Naive thymus-derived CD8-positive, alpha-beta T cell (primary cell): Measurements from ENCODE around the gene CERS1. TPM values are rescaled to one million over a fixed set of nuclear protein-coding genes. Genes with fewer than 3 reads are reported as not detected.

ENCODE experiments used
- ATAC-seq, 2 donors: fragments of 150-1000 bp; cut with Tn5 transposase in 1 of 2; sonication (Bioruptor Pico), chemical (Tn5 transposase) in 1 of 2; 1 replicate in 1 of 2; 2 replicates in 1 of 2; pipeline ENCODE4 v1.10.0; 2021; ENCODE audit warnings: mild to moderate bottlenecking in 2 of 2, moderate library complexity in 2 of 2
- POLR2A ChIA-PET: fragments of 350-600 bp; sonication (Branson Sonifier 250); formaldehyde crosslinking; loops from one replicate; lab custom pipeline; 2021; ENCODE audit warnings: antibody characterized with exemption; lab: Charles Lee
- DNase-seq, 10 donors: peaks; one replicate each; pipeline versions ENCODE4 v3.0.0 to v3.0.0-alpha.2; 2020 to 2022
- H3K27ac Mint-ChIP-seq, 10 donors: one replicate each; pipeline ENCODE4 v1.8.0; 2020 to 2022; ENCODE audit warnings: mild to moderate bottlenecking in 10 of 10, mixed read lengths in 10 of 10, moderate library complexity in 4 of 10, inconsistent platforms in 1 of 10
- H3K27me3 Mint-ChIP-seq, 5 donors: one replicate each; pipeline ENCODE4 v1.8.0; 2021 to 2022; ENCODE audit warnings: mixed read lengths in 5 of 5
- H3K36me3 Mint-ChIP-seq, 3 donors: one replicate each; pipeline ENCODE4 v1.8.0; 2020 to 2022; ENCODE audit warnings: mixed read lengths in 3 of 3, mild to moderate bottlenecking in 2 of 3, inconsistent platforms in 1 of 3
- H3K4me1 Mint-ChIP-seq, 4 donors: one replicate each; pipeline ENCODE4 v1.8.0; 2021 to 2022; ENCODE audit warnings: mixed read lengths in 4 of 4
- H3K4me3 Mint-ChIP-seq, 10 donors: one replicate each; pipeline ENCODE4 v1.8.0; 2020 to 2022; ENCODE audit warnings: mild to moderate bottlenecking in 10 of 10, mixed read lengths in 10 of 10, moderate library complexity in 6 of 10, inconsistent platforms in 1 of 10
- H3K9me3 Mint-ChIP-seq, 9 donors: one replicate each; pipeline ENCODE4 v1.8.0; 2020 to 2022; ENCODE audit warnings: mixed read lengths in 9 of 9, mild to moderate bottlenecking in 3 of 9, inconsistent platforms in 1 of 9, moderate library complexity in 1 of 9
- polyA plus RNA-seq, 3 donors: library from polyadenylated mRNA; unstranded; fragments of 300-500 nt; fragmentation: Illumina TruSeq; gene quantifications; one replicate each; pipeline ENCODE4 v1.2.3, GENCODE V29; 2021
- total RNA-seq, 8 experiments: library from RNA in 2 of 8; stranded (reverse) in 2 of 8; gene quantifications; one replicate each; pipeline ENCODE4 v1.2.3 and lab custom pipeline; 2021 to 2026

CERS1 gene, protein sequence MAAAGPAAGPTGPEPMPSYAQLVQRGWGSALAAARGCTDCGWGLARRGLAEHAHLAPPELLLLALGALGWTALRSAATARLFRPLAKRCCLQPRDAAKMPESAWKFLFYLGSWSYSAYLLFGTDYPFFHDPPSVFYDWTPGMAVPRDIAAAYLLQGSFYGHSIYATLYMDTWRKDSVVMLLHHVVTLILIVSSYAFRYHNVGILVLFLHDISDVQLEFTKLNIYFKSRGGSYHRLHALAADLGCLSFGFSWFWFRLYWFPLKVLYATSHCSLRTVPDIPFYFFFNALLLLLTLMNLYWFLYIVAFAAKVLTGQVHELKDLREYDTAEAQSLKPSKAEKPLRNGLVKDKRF
- total RNA-seq (not detected), polyA plus RNA-seq (not detected), total RNA-seq (lab: John Stamatoyannopoulos, UW) (0 to 0.09 (median 0) reads per million in 6 experiments)

DNA sequence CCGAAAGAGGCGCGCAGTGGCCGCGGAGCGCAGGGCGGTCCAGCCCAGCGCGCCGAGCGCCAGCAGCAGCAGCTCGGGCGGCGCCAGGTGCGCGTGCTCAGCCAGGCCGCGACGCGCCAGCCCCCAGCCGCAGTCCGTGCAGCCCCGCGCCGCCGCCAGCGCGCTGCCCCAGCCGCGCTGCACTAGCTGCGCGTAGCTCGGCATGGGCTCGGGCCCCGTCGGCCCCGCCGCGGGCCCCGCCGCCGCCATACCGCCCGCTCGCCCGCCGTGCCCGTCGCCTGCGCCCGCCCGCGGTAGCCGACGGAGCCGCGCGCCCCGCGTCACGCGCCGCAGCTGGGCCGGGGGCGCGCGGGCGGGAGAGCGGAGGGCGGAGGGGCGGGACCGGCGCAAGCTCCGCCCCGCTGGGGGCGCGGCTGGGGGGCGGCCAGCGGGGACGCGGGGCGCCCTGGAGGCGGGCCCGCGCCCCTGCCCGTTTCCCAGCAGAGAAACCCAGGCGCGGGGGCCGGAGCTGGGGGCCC lies at the start of gene CERS1:
CERS1 (minus strand) TSS at position 335 of the 518 bp plus-strand sequence; CDS start at position 249, 86 bp downstream.
- H3K4me3 Mint-ChIP-seq: peak within 1 kb of the TSS; percentile 52 to 92 (median 79)
- POLR2A ChIA-PET: interaction anchor here (0.6 kb wide), 2 partner anchors 100 to 621 kb away, joined by 4 read pairs; partner anchors contain the start of gene IQCN
- peaks cover 0 to 21% (median 8%) of the 10 kb centered on the region in 3 donors for H3K36me3 Mint-ChIP-seq
- DNase-seq: peak in 1 of 10 donors; percentile 30
- H3K27ac Mint-ChIP-seq: peak within 1 kb of the TSS in 1 of 10 donors; percentile 5
- no peaks in the 10 kb centered on the region for H3K9me3 Mint-ChIP-seq
- peaks cover 11 to 31% (median 17%) of the 10 kb centered on the region in 5 donors for H3K27me3 Mint-ChIP-seq
- peak; percentile 48 to 49 for ATAC-seq
- H3K4me1 Mint-ChIP-seq: peaks cover 4 to 15% (median 12%) of the 10 kb centered on the region in 4 donors

GRCh38 chr19:18945297-18945696 lies 49.3 kb upstream of the CERS1 start:
- H3K27ac Mint-ChIP-seq: no peak overlapping the region
- DNase-seq: no peak
- ATAC-seq: no peak
- peak overlapping the region in 1 of 10 donors; percentile 10 for H3K4me3 Mint-ChIP-seq
- no peaks in the 10 kb centered on the region for H3K36me3 Mint-ChIP-seq
- H3K9me3 Mint-ChIP-seq: no peaks in the 10 kb centered on the region
- H3K4me1 Mint-ChIP-seq: peaks cover 0 to 9% (median 4%) of the 10 kb centered on the region in 4 donors
- peaks cover 4 to 33% (median 12%) of the 10 kb centered on the region in 5 donors for H3K27me3 Mint-ChIP-seq
- POLR2A ChIA-PET: interaction anchor here (0.6 kb wide), 1 partner anchor 488 kb away, joined by 5 read pairs; no protein-coding TSS in a partner anchor

DNA sequence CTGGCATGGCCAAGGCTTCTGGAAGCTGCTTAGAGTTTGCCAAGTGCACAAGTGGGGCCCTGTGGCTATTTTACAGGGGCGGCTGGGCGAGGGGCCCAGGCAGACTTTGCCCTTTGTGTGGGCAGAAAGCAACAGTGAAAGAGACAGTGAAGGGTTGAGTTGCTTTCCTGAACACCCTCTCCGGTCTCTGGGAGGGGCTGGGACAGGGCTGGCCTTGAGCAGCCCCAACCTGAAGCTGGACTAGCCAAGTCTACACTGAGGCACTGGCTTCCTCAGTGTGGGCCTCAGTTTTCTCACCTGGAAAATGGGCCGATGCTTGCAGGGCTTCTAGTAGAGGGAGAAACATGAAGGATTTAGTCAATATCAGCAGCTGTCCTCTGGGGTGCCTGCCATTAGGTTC lies 47.5 kb upstream of the CERS1 start:
- Mint-ChIP-seq H3K36me3 (no peaks in the 10 kb centered on the region), H3K4me1 (peaks cover 2 to 14% (median 9%) of the 10 kb centered on the region in 4 donors), H3K4me3 (no peak overlapping the region), H3K27ac (peak overlapping the region in 2 of 10 donors; percentile 18 to 21), H3K27me3 (peaks cover 8 to 52% (median 21%) of the 10 kb centered on the region in 5 donors), H3K9me3 (no peaks in the 10 kb centered on the region)
- no peak for DNase-seq
- no peak for ATAC-seq
- POLR2A ChIA-PET: interaction anchor here (0.5 kb wide), 1 partner anchor 472 kb away, joined by 3 read pairs; no protein-coding TSS in a partner anchor

DNA sequence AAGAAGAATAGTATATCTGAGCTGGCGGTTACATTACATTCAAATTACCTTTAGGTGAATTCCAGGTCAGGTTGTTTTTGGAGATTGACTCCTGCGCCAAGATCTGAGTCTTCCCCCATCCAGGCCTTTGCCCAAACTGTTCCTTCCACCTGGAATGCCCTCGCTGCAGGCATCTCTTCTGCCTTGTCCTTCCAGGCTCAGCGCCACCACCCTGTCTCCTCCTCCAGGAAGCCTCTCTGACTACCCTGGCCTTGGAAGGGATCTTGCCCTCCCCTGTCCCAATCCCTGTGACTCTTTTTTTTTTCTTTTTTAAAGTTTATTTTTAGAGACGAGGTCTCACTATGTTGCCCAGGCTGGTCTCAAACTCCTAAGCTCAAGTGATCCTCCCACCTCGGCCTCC lies 46.7 kb upstream of the CERS1 start:
- H3K27ac Mint-ChIP-seq: peak overlapping the region in 3 of 10 donors; percentile 16 to 68 (median 46)
- DNase-seq (no peak), ATAC-seq (no peak)
- H3K4me1 Mint-ChIP-seq: peaks cover 2 to 14% (median 9%) of the 10 kb centered on the region in 4 donors
- no peaks in the 10 kb centered on the region for H3K36me3 Mint-ChIP-seq
- no peaks in the 10 kb centered on the region for H3K9me3 Mint-ChIP-seq
- peaks cover 8 to 53% (median 21%) of the 10 kb centered on the region in 5 donors for H3K27me3 Mint-ChIP-seq
- POLR2A ChIA-PET: no interaction called here
- H3K4me3 Mint-ChIP-seq: peak overlapping the region in 6 of 10 donors; percentile 38 to 69 (median 51)

- Mint-ChIP-seq H3K4me3 (peak overlapping the region; percentile 50 to 71 (median 58)), H3K36me3 (no peaks in the 10 kb centered on the region)
These were observed 45.8 kb upstream of the CERS1 start for GRCh38 chr19:18941628-18942354.

GRCh38 chr19:18940769-18941627 lies 45.0 kb upstream of the CERS1 start, which contains the start of gene HOMER3:
HOMER3 (minus strand) TSS chr19:18941217; CDS start chr19:18938982, 2,235 bp downstream.
- Mint-ChIP-seq H3K27ac (peak within 1 kb of the TSS in 2 of 10 donors; percentile 29 to 65), H3K36me3 (no peaks in the 10 kb centered on the region), H3K27me3 (peaks cover 4 to 43% (median 20%) of the 10 kb centered on the region in 5 donors), H3K4me1 (peaks cover 2 to 14% (median 8%) of the 10 kb centered on the region in 4 donors), H3K9me3 (no peaks in the 10 kb centered on the region), H3K4me3 (peak within 1 kb of the TSS; percentile 57 to 81 (median 72))
- ATAC-seq (peak; percentile 90 to 91), DNase-seq (peak; percentile 44 to 86 (median 69))
- POLR2A ChIA-PET: interaction anchor here (0.6 kb wide), 2 partner anchors 24 to 347 kb away, joined by 3 read pairs; no protein-coding TSS in a partner anchor

More at GRCh38 chr19:18941628-18942354, 45.8 kb upstream of the CERS1 start:
- POLR2A ChIA-PET: interaction anchor here (0.6 kb wide), 1 partner anchor 25 kb away, joined by 3 read pairs; no protein-coding TSS in a partner anchor
- Mint-ChIP-seq H3K9me3 (no peaks in the 10 kb centered on the region), H3K27me3 (peaks cover 8 to 51% (median 24%) of the 10 kb centered on the region in 5 donors), H3K4me1 (peaks cover 2 to 14% (median 9%) of the 10 kb centered on the region in 4 donors), H3K27ac (peak overlapping the region in 1 of 10 donors; percentile 65)
- DNase-seq (no peak), ATAC-seq (no peak)

GRCh38 chr19:18939922-18940768 lies 44.2 kb upstream of the CERS1 start:
- peaks cover 2 to 14% (median 8%) of the 10 kb centered on the region in 4 donors for H3K4me1 Mint-ChIP-seq
- no peak for DNase-seq
- no peaks in the 10 kb centered on the region for H3K36me3 Mint-ChIP-seq
- H3K27ac Mint-ChIP-seq: peak overlapping the region in 2 of 10 donors; percentile 29 to 44
- peak in 1 of 2 donors; percentile 21 for ATAC-seq
- no peaks in the 10 kb centered on the region for H3K9me3 Mint-ChIP-seq
- peaks cover 4 to 42% (median 20%) of the 10 kb centered on the region in 5 donors for H3K27me3 Mint-ChIP-seq
- H3K4me3 Mint-ChIP-seq: peak overlapping the region; percentile 63 to 84 (median 74)
- POLR2A ChIA-PET: interaction anchor here (0.6 to 1.4 kb wide), 2 partner anchors 19 to 347 kb away, joined by 3 read pairs; no protein-coding TSS in a partner anchor

DNA sequence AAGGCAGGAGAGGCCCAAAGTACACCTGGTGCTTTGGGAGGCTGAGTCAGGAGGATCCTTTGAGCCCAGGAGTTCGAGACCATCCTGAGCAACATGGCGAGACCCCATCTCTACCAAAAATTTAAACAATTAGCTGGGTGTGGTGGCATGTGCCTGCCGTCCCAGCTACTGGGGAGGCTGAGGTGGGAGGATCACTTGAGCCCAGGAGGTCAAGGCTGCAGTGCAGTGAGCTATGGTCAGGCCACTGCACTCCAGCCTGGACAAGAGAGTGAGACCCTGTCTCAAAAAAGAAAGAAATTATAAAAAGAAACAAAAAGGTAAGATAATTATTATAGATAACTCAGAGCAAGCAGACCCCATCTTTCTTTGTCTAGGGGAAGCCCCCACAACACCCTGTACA lies 43.2 kb upstream of the CERS1 start:
- peaks cover 4 to 45% (median 22%) of the 10 kb centered on the region in 5 donors for H3K27me3 Mint-ChIP-seq
- no peaks in the 10 kb centered on the region for H3K9me3 Mint-ChIP-seq
- POLR2A ChIA-PET: interaction anchor here (1.4 kb wide), 1 partner anchor 18 kb away, joined by 3 read pairs; no protein-coding TSS in a partner anchor
- ATAC-seq: no peak
- H3K27ac Mint-ChIP-seq: no peak overlapping the region
- H3K4me3 Mint-ChIP-seq: peak overlapping the region in 9 of 10 donors; percentile 9 to 79 (median 64)
- H3K4me1 Mint-ChIP-seq: peaks cover 2 to 14% (median 8%) of the 10 kb centered on the region in 4 donors
- H3K36me3 Mint-ChIP-seq: no peaks in the 10 kb centered on the region
- DNase-seq: no peak

DNA sequence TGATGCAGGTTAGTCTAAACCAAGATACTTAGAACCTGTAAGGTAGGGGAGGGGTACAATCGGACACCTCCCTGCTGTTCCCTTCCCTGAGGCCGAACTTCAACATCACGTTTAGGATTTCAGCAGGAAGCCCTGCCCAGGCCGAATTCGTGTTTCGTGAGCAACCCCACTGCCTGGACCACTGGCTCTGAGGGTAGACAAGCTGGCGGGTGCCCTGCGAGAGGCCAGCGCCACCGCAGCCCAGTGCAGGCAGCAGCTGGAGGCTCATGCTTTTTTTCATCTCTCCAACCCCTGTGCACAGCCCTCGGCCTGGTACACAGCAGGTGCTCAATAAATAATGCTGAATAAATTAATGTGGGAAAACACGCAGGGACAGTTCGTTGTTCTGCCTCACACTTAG lies 37.3 kb upstream of the CERS1 start:
- Mint-ChIP-seq H3K27ac (peak overlapping the region in 1 of 10 donors; percentile 18), H3K9me3 (no peaks in the 10 kb centered on the region), H3K36me3 (peaks cover 0 to 2% (median 0%) of the 10 kb centered on the region in 3 donors), H3K4me3 (peak overlapping the region in 9 of 10 donors; percentile 6 to 83 (median 55)), H3K4me1 (peaks cover 3 to 17% (median 8%) of the 10 kb centered on the region in 4 donors), H3K27me3 (peaks cover 0 to 25% (median 9%) of the 10 kb centered on the region in 5 donors)
- DNase-seq: no peak
- ATAC-seq: no peak
- POLR2A ChIA-PET: interaction anchor here (1.8 kb wide), 1 partner anchor 14 kb away, joined by 6 read pairs; the partner anchor contains the start of genes COPE and DDX49

GRCh38 chr19:18932216-18932841 lies 36.4 kb upstream of the CERS1 start:
- peak; percentile 56 to 93 (median 75) for DNase-seq
- no peaks in the 10 kb centered on the region for H3K9me3 Mint-ChIP-seq
- peak overlapping the region in 1 of 10 donors; percentile 65 for H3K27ac Mint-ChIP-seq
- peak overlapping the region; percentile 72 to 92 (median 82) for H3K4me3 Mint-ChIP-seq
- peaks cover 3 to 17% (median 8%) of the 10 kb centered on the region in 4 donors for H3K4me1 Mint-ChIP-seq
- peaks cover 0 to 24% (median 6%) of the 10 kb centered on the region in 5 donors for H3K27me3 Mint-ChIP-seq
- H3K36me3 Mint-ChIP-seq: peaks cover 0 to 6% (median 0%) of the 10 kb centered on the region in 3 donors
- ATAC-seq: peak; percentile 89 to 97
- POLR2A ChIA-PET: interaction anchor here (1.8 kb wide), 1 partner anchor 13 kb away, joined by 6 read pairs; the partner anchor contains the start of genes COPE and DDX49
